ENCODE data around the gene PFN3.

GRCh38 chr5:177365845-177366527 is 34.5 kb downstream of the PFN3 start:
- TF ChIP-seq CTCF (IDR thresholded peaks at IDR 0.05 in 4 of 5, conservative IDR thresholded peaks at IDR 0.05 in 1 of 5) (no peak), POLR2A (IDR thresholded peaks at IDR 0.05) (no peak)
